ENCODE results near the gene PXDC1.

GRCh38 chr6:3721810-3722621, 29.5 kb downstream of the PXDC1 start:
- TF ChIP-seq POLR2A (IDR thresholded peaks at IDR 0.05) (no peak), CTCF (IDR thresholded peaks at IDR 0.05) (no peak)

Data from adrenal gland (tissue), 5 donors.